ENCODE data around the gene RBP4. TPM values are rescaled to one million over a fixed set of nuclear protein-coding genes. Genes with fewer than 3 reads are reported as not detected.
A peak's percentile ranks its signal among the peaks of the same experiment; 100 is the strongest.

The RBP4 gene
- polyA plus RNA-seq, 3 donors = 0.25 to 0.64 TPM; not detected in 1

GRCh38 chr10:93601774-93602162 is 733 bp upstream of the RBP4 start:
- intact Hi-C loops (cut with micrococcal nuclease) = no loop called here
- Mint-ChIP-seq H3K27ac (no peak overlapping the region), H3K4me1 (peaks cover 10% of the 10 kb centered on the region), H3K9me3 (peaks cover 0 to 6% (median 0%) of the 10 kb centered on the region in 7 donors), H3K36me3 (peaks cover 0 to 5% of the 10 kb centered on the region in 2 donors), H3K4me3 (peak overlapping the region; percentile 56 to 80), H3K27me3 (ENCODE audit: low read depth in 3 of 3) (peaks cover 57 to 63% (median 58%) of the 10 kb centered on the region in 3 donors)
- H2AFZ ChIP-seq (ENCODE audit: insufficient read depth, low read depth, low read length, poor library complexity, severe bottlenecking) = peak overlapping the region; percentile 31
- H3K4me2 ChIP-seq (replicated peaks; ENCODE audit: extremely low read depth, low read length, poor library complexity, severe bottlenecking) = peak overlapping the region; percentile 72
- no peaks in the 10 kb centered on the region for H4K20me1 ChIP-seq (ENCODE audit: insufficient read depth, low read length)
- peak overlapping the region in 1 of 3 experiments; percentile 69 for H3K4me3 ChIP-seq (replicated peaks in 1 of 3; ENCODE audit: low read depth in 2 of 3, low read length in 3 of 3)
- DNase-seq = no peak
- peaks cover 7 to 19% of the 10 kb centered on the region in 2 donors for H3K4me1 ChIP-seq (ENCODE audit: control insufficient read depth in 1 of 2, insufficient read depth in 2 of 2, low read length in 2 of 2)
- no peaks in the 10 kb centered on the region for H3K79me2 ChIP-seq (ENCODE audit: insufficient read depth, low read length)
- peaks cover 30 to 55% of the 10 kb centered on the region in 2 donors for H3K27me3 ChIP-seq (ENCODE audit: control insufficient read depth in 2 of 2, insufficient read depth in 2 of 2, low read length in 2 of 2)
- no peak overlapping the region for H3K27ac ChIP-seq (ENCODE audit: low read depth in 1 of 2, low read length in 2 of 2)
- 0% methylated on average over 4 of the region's 7 CpGs for WGBS (ENCODE audit: insufficient coverage)
- H3K36me3 ChIP-seq (replicated peaks in 1 of 2; ENCODE audit: control insufficient read depth in 1 of 2, insufficient read depth in 2 of 2, low read length in 2 of 2) = no peaks in the 10 kb centered on the region
- TF ChIP-seq CTCF (IDR thresholded peaks at IDR 0.05) = no peak
- H3K9ac ChIP-seq (ENCODE audit: insufficient read depth, low read length, poor library complexity, severe bottlenecking) = no peak overlapping the region
- peaks cover 0 to 10% of the 10 kb centered on the region in 2 donors for H3K9me3 ChIP-seq (replicated peaks in 1 of 2; ENCODE audit: control insufficient read depth in 1 of 2, insufficient read depth in 1 of 2, low read length in 2 of 2)

GRCh38 chr10:93600446-93601145 is 439 bp downstream of the RBP4 start:
- DNase-seq = no peak
- no peak overlapping the region for H3K27ac ChIP-seq (ENCODE audit: low read depth in 1 of 2, low read length in 2 of 2)
- peaks cover 30 to 55% of the 10 kb centered on the region in 2 donors for H3K27me3 ChIP-seq (ENCODE audit: control insufficient read depth in 2 of 2, insufficient read depth in 2 of 2, low read length in 2 of 2)
- TF ChIP-seq CTCF (IDR thresholded peaks at IDR 0.05) = no peak
- Mint-ChIP-seq H3K9me3 (peaks cover 0 to 6% (median 0%) of the 10 kb centered on the region in 7 donors), H3K36me3 (peaks cover 0 to 5% of the 10 kb centered on the region in 2 donors), H3K27ac (no peak overlapping the region), H3K4me3 (peak overlapping the region; percentile 66 to 84), H3K4me1 (peaks cover 10% of the 10 kb centered on the region), H3K27me3 (ENCODE audit: low read depth in 3 of 3) (peaks cover 48 to 61% (median 50%) of the 10 kb centered on the region in 3 donors)
- peak overlapping the region; percentile 72 for H3K4me2 ChIP-seq (replicated peaks; ENCODE audit: extremely low read depth, low read length, poor library complexity, severe bottlenecking)
- no peak overlapping the region for H2AFZ ChIP-seq (ENCODE audit: insufficient read depth, low read depth, low read length, poor library complexity, severe bottlenecking)
- H4K20me1 ChIP-seq (ENCODE audit: insufficient read depth, low read length) = no peaks in the 10 kb centered on the region
- H3K4me3 ChIP-seq (replicated peaks in 1 of 3; ENCODE audit: low read depth in 2 of 3, low read length in 3 of 3) = peak overlapping the region in 1 of 3 experiments; percentile 69
- H3K4me1 ChIP-seq (ENCODE audit: control insufficient read depth in 1 of 2, insufficient read depth in 2 of 2, low read length in 2 of 2) = peaks cover 7 to 19% of the 10 kb centered on the region in 2 donors
- H3K79me2 ChIP-seq (ENCODE audit: insufficient read depth, low read length) = no peaks in the 10 kb centered on the region
- WGBS (ENCODE audit: insufficient coverage) = 13% methylated on average over 53 of the region's 60 CpGs
- H3K9me3 ChIP-seq (replicated peaks in 1 of 2; ENCODE audit: control insufficient read depth in 1 of 2, insufficient read depth in 1 of 2, low read length in 2 of 2) = peaks cover 0 to 10% of the 10 kb centered on the region in 2 donors
- H3K36me3 ChIP-seq (replicated peaks in 1 of 2; ENCODE audit: control insufficient read depth in 1 of 2, insufficient read depth in 2 of 2, low read length in 2 of 2) = no peaks in the 10 kb centered on the region
- H3K9ac ChIP-seq (ENCODE audit: insufficient read depth, low read length, poor library complexity, severe bottlenecking) = no peak overlapping the region
- intact Hi-C loops (cut with micrococcal nuclease) = no loop called here
